ENCODE results near the gene ATXN7.

ATXN7 gene

DNA sequence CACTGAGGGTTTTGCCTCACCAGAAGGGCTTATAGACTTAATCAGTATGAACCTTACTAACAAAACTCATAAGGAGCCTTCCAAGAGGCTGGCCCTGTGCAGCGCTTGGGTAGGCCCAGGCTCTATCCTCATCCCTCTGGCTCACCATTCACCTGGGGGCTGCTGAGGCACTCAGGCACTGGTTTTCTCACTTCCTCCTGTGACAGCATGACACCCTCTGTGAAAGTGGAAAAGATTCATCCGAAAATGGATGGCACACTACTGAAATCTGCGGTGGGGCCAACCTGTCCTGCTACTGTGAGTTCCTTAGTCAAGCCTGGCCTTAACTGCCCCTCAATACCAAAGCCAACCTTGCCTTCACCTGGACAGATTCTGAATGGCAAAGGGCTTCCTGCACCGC, 118.3 kb downstream of the ATXN7 start:
- no peak for TF ChIP-seq TAF1 (IDR thresholded peaks at IDR 0.05; ENCODE audit: borderline replicate concordance, insufficient read depth, low read length)
- no peak for TF ChIP-seq SIN3A (IDR thresholded peaks at IDR 0.05; ENCODE audit: borderline replicate concordance, insufficient read depth, low read length)
- TF ChIP-seq, protein P1, sequence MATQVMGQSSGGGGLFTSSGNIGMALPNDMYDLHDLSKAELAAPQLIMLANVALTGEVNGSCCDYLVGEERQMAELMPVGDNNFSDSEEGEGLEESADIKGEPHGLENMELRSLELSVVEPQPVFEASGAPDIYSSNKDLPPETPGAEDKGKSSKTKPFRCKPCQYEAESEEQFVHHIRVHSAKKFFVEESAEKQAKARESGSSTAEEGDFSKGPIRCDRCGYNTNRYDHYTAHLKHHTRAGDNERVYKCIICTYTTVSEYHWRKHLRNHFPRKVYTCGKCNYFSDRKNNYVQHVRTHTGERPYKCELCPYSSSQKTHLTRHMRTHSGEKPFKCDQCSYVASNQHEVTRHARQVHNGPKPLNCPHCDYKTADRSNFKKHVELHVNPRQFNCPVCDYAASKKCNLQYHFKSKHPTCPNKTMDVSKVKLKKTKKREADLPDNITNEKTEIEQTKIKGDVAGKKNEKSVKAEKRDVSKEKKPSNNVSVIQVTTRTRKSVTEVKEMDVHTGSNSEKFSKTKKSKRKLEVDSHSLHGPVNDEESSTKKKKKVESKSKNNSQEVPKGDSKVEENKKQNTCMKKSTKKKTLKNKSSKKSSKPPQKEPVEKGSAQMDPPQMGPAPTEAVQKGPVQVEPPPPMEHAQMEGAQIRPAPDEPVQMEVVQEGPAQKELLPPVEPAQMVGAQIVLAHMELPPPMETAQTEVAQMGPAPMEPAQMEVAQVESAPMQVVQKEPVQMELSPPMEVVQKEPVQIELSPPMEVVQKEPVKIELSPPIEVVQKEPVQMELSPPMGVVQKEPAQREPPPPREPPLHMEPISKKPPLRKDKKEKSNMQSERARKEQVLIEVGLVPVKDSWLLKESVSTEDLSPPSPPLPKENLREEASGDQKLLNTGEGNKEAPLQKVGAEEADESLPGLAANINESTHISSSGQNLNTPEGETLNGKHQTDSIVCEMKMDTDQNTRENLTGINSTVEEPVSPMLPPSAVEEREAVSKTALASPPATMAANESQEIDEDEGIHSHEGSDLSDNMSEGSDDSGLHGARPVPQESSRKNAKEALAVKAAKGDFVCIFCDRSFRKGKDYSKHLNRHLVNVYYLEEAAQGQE (IDR thresholded peaks at IDR 0.05; ENCODE audit: insufficient read depth in 1 of 2, low read depth in 2 of 2, low read length in 2 of 2): no peak
- TF ChIP-seq POLR2AphosphoS5 (IDR thresholded peaks at IDR 0.05; ENCODE audit: low read depth, low read length): no peak
- no peak for TF ChIP-seq FOXP2 (optimal IDR thresholded peaks at IDR 0.05; ENCODE audit: borderline replicate concordance, extremely low read depth, extremely low read length, insufficient read depth)

DNA sequence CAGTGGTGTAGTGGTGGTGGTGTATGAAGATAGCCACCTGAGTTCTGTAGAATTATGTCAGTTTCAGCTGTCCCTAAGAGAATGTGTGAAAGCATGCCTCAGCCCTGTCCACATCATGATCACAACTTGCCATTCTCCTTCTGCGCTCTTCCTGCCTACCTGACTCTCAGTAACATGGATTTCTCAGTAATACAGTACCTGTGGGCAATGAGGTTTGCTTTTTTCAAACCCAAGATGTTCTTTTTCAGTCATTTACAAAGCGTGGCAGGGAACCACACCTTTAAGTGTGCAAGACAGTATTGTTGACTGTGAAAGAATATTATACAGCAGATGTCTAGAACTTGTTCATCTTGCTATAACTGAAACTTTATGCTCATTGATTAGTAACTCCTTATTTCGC, 120.7 kb downstream of the ATXN7 start:
- TF ChIP-seq, protein P1 (IDR thresholded peaks at IDR 0.05; ENCODE audit: insufficient read depth in 1 of 2, low read depth in 2 of 2, low read length in 2 of 2): no peak
- TF ChIP-seq FOXP2 (optimal IDR thresholded peaks at IDR 0.05; ENCODE audit: borderline replicate concordance, extremely low read depth, extremely low read length, insufficient read depth) (no peak), TAF1 (IDR thresholded peaks at IDR 0.05; ENCODE audit: borderline replicate concordance, insufficient read depth, low read length) (no peak), POLR2AphosphoS5 (IDR thresholded peaks at IDR 0.05; ENCODE audit: low read depth, low read length) (no peak), SIN3A (IDR thresholded peaks at IDR 0.05; ENCODE audit: borderline replicate concordance, insufficient read depth, low read length) (no peak)

DNA sequence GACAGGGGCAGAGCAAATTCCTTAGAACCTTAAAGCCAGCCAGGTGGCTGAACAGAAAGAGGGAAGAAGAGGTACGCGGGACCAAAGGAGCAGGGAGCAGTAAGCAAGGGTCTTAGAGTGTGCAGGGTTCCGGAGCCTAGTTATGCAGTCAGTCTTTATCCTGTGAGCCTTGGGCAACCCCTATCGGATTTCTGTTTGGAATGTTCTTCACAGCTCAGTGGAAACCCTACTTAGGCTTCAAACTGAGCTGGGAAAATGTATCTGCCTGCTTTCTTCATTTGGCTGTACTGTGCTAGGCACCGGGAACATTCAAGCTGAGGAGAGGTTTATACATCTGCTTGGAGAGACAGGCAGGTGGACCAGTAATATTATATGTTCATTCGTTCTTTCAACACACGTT, 122.5 kb downstream of the ATXN7 start:
- TF ChIP-seq TAF1 (IDR thresholded peaks at IDR 0.05; ENCODE audit: borderline replicate concordance, insufficient read depth, low read length) (no peak), SIN3A (IDR thresholded peaks at IDR 0.05; ENCODE audit: borderline replicate concordance, insufficient read depth, low read length) (no peak), POLR2AphosphoS5 (IDR thresholded peaks at IDR 0.05; ENCODE audit: low read depth, low read length) (no peak), FOXP2 (optimal IDR thresholded peaks at IDR 0.05; ENCODE audit: borderline replicate concordance, extremely low read depth, extremely low read length, insufficient read depth) (no peak)
- TF ChIP-seq, protein P1 (IDR thresholded peaks at IDR 0.05; ENCODE audit: insufficient read depth in 1 of 2, low read depth in 2 of 2, low read length in 2 of 2): no peak

DNA sequence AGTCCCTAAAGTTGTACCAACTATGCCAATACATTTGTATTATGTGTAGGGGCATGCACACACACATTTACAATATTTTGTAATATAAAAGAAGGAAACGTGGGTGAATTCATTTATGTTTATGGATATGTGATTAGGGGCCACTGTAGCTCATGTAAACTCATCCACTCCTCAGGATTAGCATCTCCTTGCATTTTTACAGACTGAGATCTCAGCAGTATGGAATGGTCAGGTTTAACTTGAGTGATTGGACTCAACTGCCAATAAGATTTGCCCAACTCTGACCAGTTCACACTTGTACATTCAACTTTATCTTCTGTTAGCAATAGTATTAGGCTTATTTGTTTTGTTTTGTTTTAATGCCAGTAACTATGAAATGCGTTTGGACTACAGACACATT, 123.2 kb downstream of the ATXN7 start:
- TF ChIP-seq SIN3A (IDR thresholded peaks at IDR 0.05; ENCODE audit: borderline replicate concordance, insufficient read depth, low read length) (no peak), FOXP2 (optimal IDR thresholded peaks at IDR 0.05; ENCODE audit: borderline replicate concordance, extremely low read depth, extremely low read length, insufficient read depth) (no peak), POLR2AphosphoS5 (IDR thresholded peaks at IDR 0.05; ENCODE audit: low read depth, low read length) (no peak), TAF1 (IDR thresholded peaks at IDR 0.05; ENCODE audit: borderline replicate concordance, insufficient read depth, low read length) (no peak)
- TF ChIP-seq, protein P1 (IDR thresholded peaks at IDR 0.05; ENCODE audit: insufficient read depth in 1 of 2, low read depth in 2 of 2, low read length in 2 of 2): no peak

DNA sequence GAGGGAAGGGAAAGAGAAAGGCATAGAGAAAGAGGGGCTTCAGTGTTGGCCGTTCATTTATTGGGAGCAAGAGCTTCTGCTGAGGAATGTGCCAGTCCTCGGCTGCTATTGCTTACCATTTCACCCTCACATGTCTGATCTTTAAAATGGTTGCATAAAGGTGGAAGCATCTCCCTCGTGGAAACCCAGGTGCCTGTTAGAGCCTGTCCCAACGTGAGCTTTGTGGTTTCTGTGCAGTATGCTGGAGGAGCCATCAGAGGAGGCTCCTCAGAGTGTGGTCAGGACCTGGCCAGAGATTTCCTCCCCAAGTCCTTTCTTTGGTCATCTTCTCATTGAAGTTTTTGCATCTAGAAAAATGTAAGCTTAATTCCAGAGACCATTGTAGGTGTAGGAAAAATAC, 125.3 kb downstream of the ATXN7 start:
- no peak for TF ChIP-seq POLR2AphosphoS5 (IDR thresholded peaks at IDR 0.05; ENCODE audit: low read depth, low read length)
- TF ChIP-seq FOXP2 (optimal IDR thresholded peaks at IDR 0.05; ENCODE audit: borderline replicate concordance, extremely low read depth, extremely low read length, insufficient read depth): no peak
- TF ChIP-seq, protein P1 (IDR thresholded peaks at IDR 0.05; ENCODE audit: insufficient read depth in 1 of 2, low read depth in 2 of 2, low read length in 2 of 2): no peak
- TF ChIP-seq SIN3A (IDR thresholded peaks at IDR 0.05; ENCODE audit: borderline replicate concordance, insufficient read depth, low read length): no peak
- TF ChIP-seq TAF1 (IDR thresholded peaks at IDR 0.05; ENCODE audit: borderline replicate concordance, insufficient read depth, low read length): no peak

Measured in PFSK-1 (cell line).